ENCODE measurements around the gene SEC14L1. TPM values are rescaled to one million over a fixed set of nuclear protein-coding genes. Genes with fewer than 3 reads are reported as not detected.
"Not testable (repeated sequence)": the region's sequence is repeated elsewhere in the genome, so short reads cannot be mapped to it uniquely, and the experiment has no call there.

Gene SEC14L1
- total RNA-seq, 1 donor from 2014 or later: 92.2 TPM

DNA sequence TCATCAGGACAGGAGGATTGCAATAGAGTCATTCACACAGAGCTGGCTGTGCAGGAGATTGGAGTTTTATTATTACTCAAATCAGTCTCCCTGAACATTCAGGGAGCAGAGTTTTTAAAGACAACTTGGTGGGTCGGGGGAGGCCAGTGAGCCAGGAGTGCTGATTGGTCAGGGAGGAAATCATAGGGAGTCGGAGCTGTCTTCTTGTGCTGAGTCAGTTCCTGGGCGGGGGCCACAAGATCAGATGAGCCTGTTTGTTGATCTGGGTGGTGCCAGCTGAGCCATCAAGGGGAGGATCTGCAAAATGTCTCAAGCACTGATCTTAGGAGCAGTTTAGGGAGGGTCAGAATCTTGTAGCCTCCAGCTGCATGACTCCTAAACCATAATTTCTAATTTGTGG, 2.9 kb upstream of the SEC14L1 start:
- DNase-seq (ENCODE audit: low spot score): peak; percentile 36
- H3K27me3 Mint-ChIP-seq (ENCODE audit: low read depth); intact Hi-C loops (cut with micrococcal nuclease): not testable (repeated sequence)
- Mint-ChIP-seq H3K36me3 (ENCODE audit: low read depth) (peaks cover 43% of the 10 kb centered on the region), H3K4me3 (ENCODE audit: low read depth) (peak overlapping the region; percentile 31), H3K4me1 (ENCODE audit: low read depth) (peaks cover 38% of the 10 kb centered on the region), H3K9me3 (peaks cover 26% of the 10 kb centered on the region), H3K27ac (peak overlapping the region; percentile 80)

DNA sequence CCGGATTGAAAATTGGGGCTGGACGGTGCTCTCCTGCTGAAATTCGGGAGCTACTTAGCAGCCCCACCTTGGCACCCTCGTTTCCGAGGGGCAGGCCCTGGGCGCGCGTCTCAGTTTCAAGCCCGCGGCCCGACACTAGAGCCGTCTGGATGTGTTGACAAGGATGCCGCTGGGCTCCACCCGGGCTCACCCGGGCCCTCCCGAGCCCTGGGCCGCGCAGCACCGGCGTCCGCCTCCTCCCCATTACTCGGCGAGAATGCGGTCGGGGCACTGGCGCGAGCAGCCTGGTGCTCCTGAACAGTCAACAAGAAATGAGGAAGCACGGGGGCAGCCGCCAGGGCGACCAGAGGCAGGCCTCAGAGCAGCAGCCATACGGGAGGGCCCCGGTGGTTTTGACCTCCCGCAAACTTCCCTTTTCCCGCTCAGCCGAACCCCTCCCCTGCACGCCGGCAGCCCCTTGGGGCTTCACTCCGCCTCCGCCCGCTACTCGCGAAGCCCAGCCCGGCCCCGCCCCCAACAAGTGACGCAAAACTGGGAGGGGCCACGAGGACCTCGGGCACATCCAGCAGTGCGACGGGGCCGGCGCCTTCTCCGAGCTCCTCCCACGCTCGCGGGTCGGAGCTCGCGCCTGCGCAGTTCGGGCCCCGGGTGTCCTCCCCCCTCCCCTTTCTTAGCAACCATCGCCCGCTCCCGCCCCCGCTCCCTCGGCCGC, 447 bp upstream of the SEC14L1 start:
- intact Hi-C loops (cut with micrococcal nuclease): loop anchor here (1.0 to 5.0 kb wide), 7 partner anchors 12 to 1217 kb away; partner anchors contain the start of gene SRSF2
- Mint-ChIP-seq H3K27ac (peak overlapping the region; percentile 96), H3K4me3 (ENCODE audit: low read depth) (peak overlapping the region; percentile 68), H3K9me3 (peaks cover 26% of the 10 kb centered on the region), H3K4me1 (ENCODE audit: low read depth) (peaks cover 49% of the 10 kb centered on the region), H3K36me3 (ENCODE audit: low read depth) (peaks cover 64% of the 10 kb centered on the region), H3K27me3 (ENCODE audit: low read depth) (no peaks in the 10 kb centered on the region)
- peak; percentile 99 for DNase-seq (ENCODE audit: low spot score)

DNA sequence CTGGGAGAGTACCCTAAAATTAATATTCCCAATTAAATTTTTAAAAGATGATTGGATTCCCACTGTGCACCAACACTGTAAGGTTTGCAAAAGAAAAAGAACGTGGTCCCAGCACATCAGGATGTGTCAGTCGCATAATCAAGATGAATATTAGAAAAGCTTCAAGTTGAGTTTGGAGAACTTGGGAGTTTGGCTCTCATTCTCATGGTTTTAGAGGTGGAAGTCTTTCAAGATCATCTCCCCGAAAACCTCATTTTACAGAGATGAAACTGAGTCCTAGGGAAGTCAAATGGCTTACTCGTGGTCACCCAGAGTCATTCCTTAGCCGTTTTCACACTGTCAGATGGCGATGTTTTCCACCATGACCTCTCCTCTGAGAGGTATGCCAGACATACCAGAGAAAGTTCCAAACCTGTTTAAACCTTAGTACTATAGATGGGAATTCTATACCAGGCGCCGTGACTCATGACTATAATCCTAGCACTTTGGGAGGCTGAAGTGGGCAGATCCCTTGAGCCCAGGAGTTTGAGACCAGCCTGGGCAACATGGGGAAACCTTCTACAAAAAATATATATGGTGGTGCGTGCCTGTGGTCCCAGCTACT, 1.2 kb downstream of the SEC14L1 start:
- no peak for DNase-seq (ENCODE audit: low spot score)
- H3K27ac Mint-ChIP-seq: peak overlapping the region; percentile 80
- H3K4me3 Mint-ChIP-seq (ENCODE audit: low read depth): peak overlapping the region; percentile 85
- intact Hi-C loops (cut with micrococcal nuclease): loop anchor here (2.0 to 5.0 kb wide), 4 partner anchors 105 to 1215 kb away; partner anchors contain the start of gene SRSF2
- peaks cover 60% of the 10 kb centered on the region for H3K4me1 Mint-ChIP-seq (ENCODE audit: low read depth)
- peaks cover 21% of the 10 kb centered on the region for H3K9me3 Mint-ChIP-seq
- H3K27me3 Mint-ChIP-seq (ENCODE audit: low read depth): no peaks in the 10 kb centered on the region
- H3K36me3 Mint-ChIP-seq (ENCODE audit: low read depth): peaks cover 70% of the 10 kb centered on the region

DNA sequence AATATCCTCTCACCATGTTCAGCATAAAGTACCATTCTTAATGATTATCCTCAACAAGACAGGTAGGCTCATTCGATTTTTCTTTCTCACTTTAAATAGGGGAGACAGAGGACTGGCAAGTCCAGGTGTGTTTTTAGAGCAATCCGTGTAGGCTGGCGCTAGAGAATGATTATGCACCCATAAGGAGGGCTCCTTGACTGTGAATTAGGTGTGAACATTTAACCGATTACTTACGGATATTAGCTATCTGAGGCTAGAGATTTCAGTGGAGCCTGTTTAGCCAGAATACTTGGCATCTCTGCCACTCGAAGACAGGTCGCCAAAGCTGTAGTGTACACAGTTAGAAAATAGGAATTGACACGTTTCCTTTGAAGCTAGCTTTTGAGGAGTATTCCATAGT, 1.9 kb downstream of the SEC14L1 start:
- DNase-seq (ENCODE audit: low spot score): no peak
- peaks cover 70% of the 10 kb centered on the region for H3K36me3 Mint-ChIP-seq (ENCODE audit: low read depth)
- H3K27ac Mint-ChIP-seq: no peak overlapping the region
- H3K4me3 Mint-ChIP-seq (ENCODE audit: low read depth): peak overlapping the region; percentile 37
- no peaks in the 10 kb centered on the region for H3K27me3 Mint-ChIP-seq (ENCODE audit: low read depth)
- H3K4me1 Mint-ChIP-seq (ENCODE audit: low read depth): peaks cover 59% of the 10 kb centered on the region
- H3K9me3 Mint-ChIP-seq: peaks cover 14% of the 10 kb centered on the region
- intact Hi-C loops (cut with micrococcal nuclease): loop anchor here (5.0 kb wide), 3 partner anchors 105 to 1215 kb away; no protein-coding TSS in a partner anchor

DNA sequence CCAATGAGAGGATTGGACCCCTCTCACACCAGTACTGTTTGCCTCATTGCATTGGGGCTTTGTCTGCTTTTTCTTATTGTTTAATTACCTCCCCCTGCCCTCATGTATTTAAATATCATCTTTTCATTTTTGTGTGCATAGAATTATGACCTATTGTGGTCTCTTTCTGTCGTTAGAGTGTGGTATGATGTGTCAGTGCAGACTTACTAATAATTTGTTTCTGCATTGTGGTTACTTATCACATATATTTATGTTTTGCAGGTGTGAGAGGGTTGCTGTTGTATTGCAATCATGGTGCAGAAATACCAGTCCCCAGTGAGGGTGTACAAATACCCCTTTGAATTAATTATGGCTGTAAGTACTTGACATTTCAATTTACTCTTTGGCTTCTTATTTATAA, 2.5 kb downstream of the SEC14L1 start:
- intact Hi-C loops (cut with micrococcal nuclease): loop anchor here (5.0 kb wide), 3 partner anchors 104 to 1214 kb away; no protein-coding TSS in a partner anchor
- Mint-ChIP-seq H3K4me3 (ENCODE audit: low read depth) (peak overlapping the region; percentile 49), H3K27me3 (ENCODE audit: low read depth) (no peaks in the 10 kb centered on the region), H3K9me3 (peaks cover 8% of the 10 kb centered on the region), H3K36me3 (ENCODE audit: low read depth) (peaks cover 70% of the 10 kb centered on the region), H3K27ac (no peak overlapping the region), H3K4me1 (ENCODE audit: low read depth) (peaks cover 56% of the 10 kb centered on the region)
- no peak for DNase-seq (ENCODE audit: low spot score)

DNA sequence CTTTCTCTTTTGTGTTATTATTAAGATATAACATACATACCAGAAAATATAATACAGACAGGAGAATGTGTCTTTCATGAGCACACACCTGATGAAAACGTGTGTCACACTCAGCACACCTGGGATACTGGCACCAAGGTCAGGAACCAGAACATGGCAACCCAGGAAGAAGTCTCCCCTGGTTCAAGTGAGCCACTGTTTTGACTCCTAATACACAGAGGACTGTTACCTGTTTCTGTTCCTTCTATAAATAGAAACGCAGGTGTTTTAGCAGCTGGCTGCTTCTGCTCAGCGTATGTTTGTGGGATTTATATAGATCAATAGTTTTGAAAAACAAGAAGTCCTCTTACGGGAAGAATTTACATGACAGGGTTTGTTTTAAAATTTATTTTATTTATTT, 3.5 kb downstream of the SEC14L1 start:
- Mint-ChIP-seq H3K36me3 (ENCODE audit: low read depth) (peaks cover 76% of the 10 kb centered on the region), H3K4me3 (ENCODE audit: low read depth) (no peak overlapping the region), H3K27me3 (ENCODE audit: low read depth) (no peaks in the 10 kb centered on the region), H3K27ac (no peak overlapping the region), H3K9me3 (peaks cover 4% of the 10 kb centered on the region), H3K4me1 (ENCODE audit: low read depth) (peaks cover 60% of the 10 kb centered on the region)
- no peak for DNase-seq (ENCODE audit: low spot score)
- intact Hi-C loops (cut with micrococcal nuclease): loop anchor here (5.0 kb wide), 3 partner anchors 103 to 1213 kb away; no protein-coding TSS in a partner anchor

DNA sequence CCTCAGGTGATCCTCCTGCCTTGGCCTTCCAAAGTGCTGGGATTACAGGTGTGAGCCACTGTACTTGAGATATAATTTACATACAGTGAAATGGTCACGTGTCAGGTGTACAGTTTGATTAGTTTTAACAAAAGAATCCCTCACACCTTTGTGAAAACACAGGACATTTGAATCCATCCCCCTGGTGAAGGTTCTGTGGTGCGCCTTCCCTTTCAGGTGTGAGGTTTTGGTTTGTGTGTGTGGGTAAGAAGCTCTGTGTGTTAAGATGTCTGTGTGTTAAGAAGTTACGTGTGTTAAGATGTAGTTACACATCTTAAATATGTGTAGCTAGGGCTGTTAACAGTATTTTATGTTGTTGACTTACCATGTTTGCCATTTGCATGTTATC, 4.4 kb downstream of the SEC14L1 start:
- Mint-ChIP-seq H3K27me3 (ENCODE audit: low read depth) (no peaks in the 10 kb centered on the region), H3K9me3 (no peaks in the 10 kb centered on the region), H3K4me1 (ENCODE audit: low read depth) (peaks cover 57% of the 10 kb centered on the region), H3K36me3 (ENCODE audit: low read depth) (peaks cover 76% of the 10 kb centered on the region), H3K27ac (peak overlapping the region; percentile 73), H3K4me3 (ENCODE audit: low read depth) (peak overlapping the region; percentile 11)
- DNase-seq (ENCODE audit: low spot score): no peak
- intact Hi-C loops (cut with micrococcal nuclease): no loop called here

DNA sequence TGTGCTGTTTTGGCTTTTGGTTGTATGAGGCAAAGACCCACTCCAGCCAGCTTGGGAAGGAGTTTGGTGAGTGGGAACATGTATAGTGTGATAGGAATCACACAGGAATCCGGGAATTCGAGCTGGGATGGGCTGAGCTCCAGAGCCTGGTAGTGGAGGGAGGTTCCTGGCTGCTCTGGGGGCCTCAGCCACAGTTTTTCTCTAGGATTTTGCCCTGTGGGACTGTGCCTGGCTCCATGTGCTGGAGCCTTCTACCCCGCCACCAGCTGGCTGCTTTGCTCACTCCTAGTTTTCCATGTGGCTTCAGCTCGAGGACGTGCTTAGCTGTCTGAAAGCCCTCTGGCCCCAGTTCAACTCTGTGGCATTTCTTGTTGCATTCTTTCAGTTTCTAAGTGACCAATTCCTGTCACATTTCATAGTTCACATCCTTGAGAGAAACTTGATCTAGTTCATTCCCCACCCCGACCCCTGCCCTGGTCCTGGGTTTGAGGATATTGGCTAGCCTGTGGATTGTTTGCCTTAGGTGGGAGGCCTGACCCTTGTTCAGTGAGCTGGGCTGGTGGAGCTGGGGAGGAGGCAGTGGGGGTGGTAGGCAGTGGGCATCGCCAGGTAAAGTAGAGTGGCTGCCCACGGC, 5.0 kb downstream of the SEC14L1 start:
- Mint-ChIP-seq H3K9me3 (no peaks in the 10 kb centered on the region), H3K4me1 (ENCODE audit: low read depth) (peaks cover 60% of the 10 kb centered on the region), H3K4me3 (ENCODE audit: low read depth) (peak overlapping the region; percentile 11), H3K36me3 (ENCODE audit: low read depth) (peaks cover 80% of the 10 kb centered on the region), H3K27ac (peak overlapping the region; percentile 73), H3K27me3 (ENCODE audit: low read depth) (no peaks in the 10 kb centered on the region)
- DNase-seq (ENCODE audit: low spot score): no peak
- intact Hi-C loops (cut with micrococcal nuclease): no loop called here

DNA sequence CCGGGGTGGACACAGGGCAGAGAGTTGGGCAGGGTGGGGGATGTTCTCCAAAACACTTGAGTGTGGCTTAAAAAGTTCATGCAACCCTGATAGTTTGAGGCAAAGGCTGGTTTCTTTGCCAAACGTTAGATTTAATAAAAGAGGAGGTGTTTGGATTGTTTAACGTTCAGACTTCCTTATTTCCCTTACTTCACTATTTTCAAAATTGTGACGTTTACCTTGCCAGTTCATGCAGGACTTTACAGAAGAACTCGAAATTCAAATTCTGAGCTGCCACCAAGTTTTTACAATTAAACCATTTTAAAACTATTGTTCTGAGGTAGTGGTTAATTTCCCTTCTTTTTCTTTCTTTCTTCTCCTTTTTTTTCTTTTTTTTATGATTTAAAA, 5.5 kb downstream of the SEC14L1 start:
- intact Hi-C loops (cut with micrococcal nuclease): no loop called here
- no peak overlapping the region for H3K4me3 Mint-ChIP-seq (ENCODE audit: low read depth)

DNA sequence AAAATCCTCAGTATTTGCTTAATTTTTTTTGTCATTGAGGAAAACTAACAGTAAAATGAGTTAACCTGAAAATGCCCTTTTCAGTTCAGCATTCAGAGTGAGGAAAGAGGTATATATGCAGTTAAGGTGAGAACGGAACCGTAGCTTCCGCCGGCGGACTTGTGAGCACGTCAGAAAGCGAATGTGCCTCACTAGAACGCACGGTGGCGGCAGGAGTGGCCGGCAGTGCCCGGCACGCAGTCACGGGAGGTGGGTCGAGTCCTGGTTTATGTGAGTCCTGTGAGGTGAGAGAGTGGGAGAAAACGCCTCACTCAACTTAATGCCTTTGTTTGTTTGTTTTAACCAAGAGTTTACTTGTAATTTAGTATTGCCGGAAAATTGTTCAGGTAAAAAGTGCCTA, 6.1 kb downstream of the SEC14L1 start:
- Mint-ChIP-seq H3K4me1 (ENCODE audit: low read depth) (peaks cover 58% of the 10 kb centered on the region), H3K36me3 (ENCODE audit: low read depth) (peaks cover 83% of the 10 kb centered on the region), H3K27ac (no peak overlapping the region), H3K27me3 (ENCODE audit: low read depth) (no peaks in the 10 kb centered on the region), H3K9me3 (no peaks in the 10 kb centered on the region), H3K4me3 (ENCODE audit: low read depth) (no peak overlapping the region)
- intact Hi-C loops (cut with micrococcal nuclease): no loop called here
- no peak for DNase-seq (ENCODE audit: low spot score)

More for the DNA sequence above, 5.5 kb downstream of the SEC14L1 start:
- H3K4me1 Mint-ChIP-seq (ENCODE audit: low read depth): peaks cover 62% of the 10 kb centered on the region
- no peaks in the 10 kb centered on the region for H3K9me3 Mint-ChIP-seq
- peaks cover 85% of the 10 kb centered on the region for H3K36me3 Mint-ChIP-seq (ENCODE audit: low read depth)
- DNase-seq (ENCODE audit: low spot score): no peak
- no peaks in the 10 kb centered on the region for H3K27me3 Mint-ChIP-seq (ENCODE audit: low read depth)
- peak overlapping the region; percentile 42 for H3K27ac Mint-ChIP-seq

DNA sequence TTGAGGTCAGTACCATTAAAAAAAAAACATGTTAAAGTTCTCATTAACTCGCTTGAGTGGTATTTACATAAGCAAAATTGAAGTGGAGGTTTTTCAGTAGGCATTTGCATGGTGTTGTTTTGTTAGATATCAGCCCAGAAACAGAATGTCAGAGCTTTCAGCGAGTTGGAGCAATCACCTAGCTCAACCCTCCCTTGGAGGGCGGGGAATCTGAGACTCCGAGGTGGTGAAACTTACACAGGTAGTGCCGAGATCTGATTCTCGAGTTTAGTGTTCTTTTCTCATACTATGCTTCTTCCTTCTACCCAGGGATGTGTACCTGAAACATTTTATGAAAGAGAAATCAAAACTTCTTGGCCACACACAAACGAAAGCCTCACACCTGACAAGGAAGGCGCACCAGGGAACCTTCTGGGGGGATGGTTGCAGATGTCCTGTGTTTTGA, 6.6 kb downstream of the SEC14L1 start:
- no peaks in the 10 kb centered on the region for H3K27me3 Mint-ChIP-seq (ENCODE audit: low read depth)
- H3K9me3 Mint-ChIP-seq: no peaks in the 10 kb centered on the region
- no peak overlapping the region for H3K4me3 Mint-ChIP-seq (ENCODE audit: low read depth)
- DNase-seq (ENCODE audit: low spot score): no peak
- peaks cover 78% of the 10 kb centered on the region for H3K36me3 Mint-ChIP-seq (ENCODE audit: low read depth)
- H3K4me1 Mint-ChIP-seq (ENCODE audit: low read depth): peaks cover 55% of the 10 kb centered on the region
- intact Hi-C loops (cut with micrococcal nuclease): no loop called here
- H3K27ac Mint-ChIP-seq: no peak overlapping the region

DNA sequence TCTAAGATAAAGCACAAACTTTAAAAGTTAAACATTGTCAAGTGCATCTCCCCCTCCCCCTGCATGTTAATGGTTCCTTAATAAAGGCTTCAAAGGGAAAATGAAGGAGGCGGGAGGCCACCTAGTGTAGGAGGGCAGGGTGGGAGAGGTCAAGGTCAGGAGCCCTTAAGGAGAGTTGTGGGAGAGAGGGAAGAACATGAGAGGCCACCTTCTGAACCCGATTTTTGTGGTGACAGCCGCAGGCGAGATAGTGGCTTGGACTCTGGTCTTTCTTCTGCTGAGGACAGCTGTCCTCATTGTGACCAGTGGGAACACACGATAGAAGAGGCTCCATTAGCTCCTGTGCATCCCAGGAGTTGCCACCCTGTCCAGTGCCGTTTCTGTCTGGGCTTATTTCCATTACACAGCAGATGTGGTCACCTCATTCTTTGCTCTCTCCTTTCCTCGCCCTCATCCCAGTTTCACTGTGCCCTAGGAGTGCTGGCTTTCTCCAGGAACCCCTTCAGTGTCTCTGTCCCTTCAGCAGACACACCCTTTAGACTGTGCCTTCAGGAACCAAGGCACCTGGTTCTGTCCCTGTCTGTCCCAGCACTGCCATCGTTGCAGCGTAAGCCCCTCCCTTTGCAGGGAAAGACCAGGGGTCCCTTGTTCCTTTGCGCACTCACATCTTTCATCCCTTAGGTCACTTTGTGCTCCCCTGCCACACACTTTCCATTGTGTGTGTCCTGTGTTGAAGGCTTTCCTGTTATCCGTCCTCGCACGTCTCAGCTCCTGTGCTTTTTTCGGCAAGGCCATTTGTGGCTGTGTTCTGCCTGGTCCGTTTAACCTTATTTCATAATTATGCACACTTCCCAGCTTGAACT, 7.5 kb downstream of the SEC14L1 start:
- Mint-ChIP-seq H3K27me3 (ENCODE audit: low read depth) (no peaks in the 10 kb centered on the region), H3K4me1 (ENCODE audit: low read depth) (peaks cover 50% of the 10 kb centered on the region), H3K9me3 (no peaks in the 10 kb centered on the region), H3K4me3 (ENCODE audit: low read depth) (no peak overlapping the region), H3K27ac (no peak overlapping the region), H3K36me3 (ENCODE audit: low read depth) (peaks cover 74% of the 10 kb centered on the region)
- intact Hi-C loops (cut with micrococcal nuclease): no loop called here
- DNase-seq (ENCODE audit: low spot score): no peak
